Endothelial cell (in vitro differentiated cells): ENCODE measurements around the gene SMARCD1. TPM values are rescaled to one million over a fixed set of nuclear protein-coding genes. Genes with fewer than 3 reads are reported as not detected.

Source experiments
- DNase-seq: peaks from one replicate; pipeline ENCODE4 v3.0.0; 2021; ENCODE audit warnings: low spot score
- H3K27ac Mint-ChIP-seq: one replicate; pipeline ENCODE4 v1.8.0; 2021; ENCODE audit warnings: mixed read lengths, inconsistent platforms; ENCODE audit not compliant: unreplicated experiment
- H3K27me3 Mint-ChIP-seq: one replicate; pipeline ENCODE4 v1.8.0; 2021; ENCODE audit warnings: mild to moderate bottlenecking, moderate library complexity, mixed read lengths, inconsistent platforms; ENCODE audit not compliant: unreplicated experiment
- H3K36me3 Mint-ChIP-seq: one replicate; pipeline ENCODE4 v1.8.0; 2021; ENCODE audit warnings: mild to moderate bottlenecking, low read depth, mixed read lengths, inconsistent platforms; ENCODE audit not compliant: unreplicated experiment
- H3K4me1 Mint-ChIP-seq: one replicate; pipeline ENCODE4 v1.8.0; 2021; ENCODE audit warnings: mild to moderate bottlenecking, mixed read lengths, inconsistent platforms; ENCODE audit not compliant: unreplicated experiment
- H3K4me3 Mint-ChIP-seq: one replicate; pipeline ENCODE4 v1.8.0; 2021; ENCODE audit warnings: mild to moderate bottlenecking, mixed read lengths, inconsistent platforms; ENCODE audit not compliant: unreplicated experiment
- H3K9me3 Mint-ChIP-seq: one replicate; pipeline ENCODE4 v1.8.0; 2021; ENCODE audit warnings: mixed read lengths, inconsistent platforms; ENCODE audit not compliant: unreplicated experiment
- CTCF ChIP-seq: fragments of 200-600 bp; sonication (generic); IDR thresholded peaks from one replicate; pipeline ENCODE4 v1.5.0; 2021; ENCODE audit warnings: antibody characterized with exemption; ENCODE audit not compliant: unreplicated experiment
- total RNA-seq: library from RNA; stranded (reverse); fragmentation: NEBNext Ultra II Directional; extraction: Animal tissue kit (Norgen Biotek cat#: 25700); gene quantifications from one replicate; pipeline ENCODE4 v1.2.1, GENCODE V29; 2021; ENCODE audit not compliant: unreplicated experiment

Gene SMARCD1
- total RNA-seq, 1 donor from 2014 or later: 101 TPM

GRCh38 chr12:50070314-50071060 is 14.7 kb upstream of the SMARCD1 start:
- H3K27me3 Mint-ChIP-seq: peaks cover 8% of the 10 kb centered on the region
- H3K36me3 Mint-ChIP-seq: no peaks in the 10 kb centered on the region
- no peaks in the 10 kb centered on the region for H3K9me3 Mint-ChIP-seq
- peaks cover 15% of the 10 kb centered on the region for H3K4me1 Mint-ChIP-seq
- H3K27ac Mint-ChIP-seq: peak overlapping the region; percentile 39
- peak overlapping the region; percentile 47 for H3K4me3 Mint-ChIP-seq
- peak; percentile 80 for TF ChIP-seq CTCF
- DNase-seq: peak; percentile 86

- TF ChIP-seq CTCF: no peak
- peaks cover 15% of the 10 kb centered on the region for H3K4me1 Mint-ChIP-seq
- H3K36me3 Mint-ChIP-seq: no peaks in the 10 kb centered on the region
- H3K27ac Mint-ChIP-seq: peak overlapping the region; percentile 61
- H3K4me3 Mint-ChIP-seq: no peak overlapping the region
- no peak for DNase-seq
- H3K27me3 Mint-ChIP-seq: peaks cover 10% of the 10 kb centered on the region
- no peaks in the 10 kb centered on the region for H3K9me3 Mint-ChIP-seq
These were observed 12.8 kb upstream of the SMARCD1 start for GRCh38 chr12:50072198-50072907.

GRCh38 chr12:50073206-50073605 is 11.9 kb upstream of the SMARCD1 start:
- Mint-ChIP-seq H3K9me3 (no peaks in the 10 kb centered on the region), H3K27me3 (peaks cover 10% of the 10 kb centered on the region), H3K4me3 (no peak overlapping the region), H3K36me3 (no peaks in the 10 kb centered on the region), H3K27ac (no peak overlapping the region), H3K4me1 (peaks cover 15% of the 10 kb centered on the region)
- DNase-seq: no peak
- TF ChIP-seq CTCF: no peak

GRCh38 chr12:50073712-50074111 is 11.4 kb upstream of the SMARCD1 start:
- H3K4me1 Mint-ChIP-seq: peaks cover 15% of the 10 kb centered on the region
- no peak for DNase-seq

More at GRCh38 chr12:50073712-50074111, 11.4 kb upstream of the SMARCD1 start:
- H3K27me3 Mint-ChIP-seq: peaks cover 10% of the 10 kb centered on the region
- no peaks in the 10 kb centered on the region for H3K36me3 Mint-ChIP-seq
- H3K9me3 Mint-ChIP-seq: no peaks in the 10 kb centered on the region
- TF ChIP-seq CTCF: no peak
- no peak overlapping the region for H3K4me3 Mint-ChIP-seq
- H3K27ac Mint-ChIP-seq: no peak overlapping the region
